Neural cell (in vitro differentiated cells): ENCODE measurements around the gene KIF22.

Experiments used
- EP300 ChIP-seq: fragments of 450-650 bp; conservative IDR thresholded peaks from 2 replicates; pipeline ENCODE4 v1.6.1; 2014; ENCODE audit warnings: antibody characterized with exemption, mild to moderate bottlenecking, moderate library complexity; ENCODE audit not compliant: poor library complexity, severe bottlenecking
- EZH2 ChIP-seq: fragments of 200-600, 300-800 bp; shearing (Covaris generic), sonication (generic); IDR thresholded peaks from 2 replicates; pipeline ENCODE4 v1.6.1; 2014; ENCODE audit warnings: antibody characterized with exemption, low read length, borderline replicate concordance, mild to moderate bottlenecking; ENCODE audit not compliant: insufficient read depth, poor library complexity, severe bottlenecking
- MXI1 ChIP-seq: fragments of 450-650 bp; conservative IDR thresholded peaks from 2 replicates; pipeline ENCODE4 v1.6.1; 2014; ENCODE audit warnings: antibody characterized with exemption, mild to moderate bottlenecking; ENCODE audit not compliant: poor library complexity, severe bottlenecking
- POLR2AphosphoS5 ChIP-seq: IDR thresholded peaks from 2 replicates; pipeline ENCODE4 v1.6.1; 2012
- RAD21 ChIP-seq: fragments of 450-650 bp; conservative IDR thresholded peaks from 2 replicates; pipeline ENCODE4 v1.6.1; 2014; ENCODE audit warnings: antibody characterized with exemption, mild to moderate bottlenecking, moderate library complexity
- SMC3 ChIP-seq: fragments of 450-650 bp; conservative IDR thresholded peaks from 2 replicates; pipeline ENCODE4 v1.6.1; 2014; ENCODE audit warnings: antibody characterized with exemption, mild to moderate bottlenecking, moderate library complexity; ENCODE audit not compliant: poor library complexity
- TAF1 ChIP-seq: IDR thresholded peaks from 2 replicates; pipeline ENCODE4 v1.6.1; 2012; ENCODE audit warnings: low read depth
- TF ChIP-seq, protein P1 (sequence below): fragments of 450-650 bp; IDR thresholded peaks from 2 replicates; pipeline ENCODE4 v1.5.1; 2014; ENCODE audit warnings: antibody characterized with exemption, mild to moderate bottlenecking, moderate library complexity; ENCODE audit not compliant: poor library complexity, severe bottlenecking
- TF ChIP-seq, protein P2 (sequence below): IDR thresholded peaks from 2 replicates; pipeline ENCODE4 v1.6.1; 2012; ENCODE audit warnings: borderline replicate concordance

DNA sequence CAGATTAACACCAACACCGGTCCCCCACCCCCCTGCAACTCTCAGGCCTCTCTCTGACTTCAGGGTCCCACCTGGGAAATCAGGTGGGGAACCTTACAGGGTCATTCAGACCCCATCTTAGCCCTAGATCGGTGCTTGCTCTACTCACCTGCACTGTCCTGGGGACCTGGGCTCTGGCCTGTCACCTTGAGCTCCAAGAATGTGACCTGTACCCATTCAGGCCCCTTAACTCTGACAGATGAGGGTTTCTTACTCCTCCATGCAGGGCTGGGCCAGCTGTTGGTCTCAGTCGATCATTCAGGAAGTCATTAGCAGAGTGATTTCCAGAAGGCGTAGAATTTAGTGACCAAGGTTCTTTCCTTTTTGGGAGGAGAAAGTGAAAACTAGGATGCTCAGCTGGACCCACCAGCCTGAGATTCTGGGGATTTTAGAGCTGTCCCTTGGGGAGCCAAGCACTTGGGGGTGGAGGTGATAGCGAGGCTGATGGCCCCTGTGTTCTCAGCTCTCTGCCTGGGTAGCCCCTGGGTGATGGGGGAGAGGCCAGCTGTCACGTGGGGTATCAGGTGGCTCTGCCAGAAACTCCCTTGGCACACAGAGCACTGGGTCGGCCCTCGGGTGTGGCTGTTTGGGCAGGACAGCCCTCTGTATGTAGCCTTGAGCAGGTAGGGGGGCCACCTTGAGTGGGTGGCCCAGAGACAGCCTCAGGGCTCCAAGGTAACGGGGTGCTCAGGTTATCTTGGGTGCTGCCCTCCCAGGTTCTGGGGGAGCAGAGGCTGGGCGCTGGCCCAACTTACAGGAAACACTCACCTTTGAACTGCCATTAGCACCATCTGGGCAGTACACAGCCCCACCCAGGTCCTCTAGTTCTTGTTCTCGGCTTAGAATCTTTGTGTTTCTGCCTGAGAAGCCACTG, 30.4 kb downstream of the KIF22 start:
- TF ChIP-seq, protein P1, sequence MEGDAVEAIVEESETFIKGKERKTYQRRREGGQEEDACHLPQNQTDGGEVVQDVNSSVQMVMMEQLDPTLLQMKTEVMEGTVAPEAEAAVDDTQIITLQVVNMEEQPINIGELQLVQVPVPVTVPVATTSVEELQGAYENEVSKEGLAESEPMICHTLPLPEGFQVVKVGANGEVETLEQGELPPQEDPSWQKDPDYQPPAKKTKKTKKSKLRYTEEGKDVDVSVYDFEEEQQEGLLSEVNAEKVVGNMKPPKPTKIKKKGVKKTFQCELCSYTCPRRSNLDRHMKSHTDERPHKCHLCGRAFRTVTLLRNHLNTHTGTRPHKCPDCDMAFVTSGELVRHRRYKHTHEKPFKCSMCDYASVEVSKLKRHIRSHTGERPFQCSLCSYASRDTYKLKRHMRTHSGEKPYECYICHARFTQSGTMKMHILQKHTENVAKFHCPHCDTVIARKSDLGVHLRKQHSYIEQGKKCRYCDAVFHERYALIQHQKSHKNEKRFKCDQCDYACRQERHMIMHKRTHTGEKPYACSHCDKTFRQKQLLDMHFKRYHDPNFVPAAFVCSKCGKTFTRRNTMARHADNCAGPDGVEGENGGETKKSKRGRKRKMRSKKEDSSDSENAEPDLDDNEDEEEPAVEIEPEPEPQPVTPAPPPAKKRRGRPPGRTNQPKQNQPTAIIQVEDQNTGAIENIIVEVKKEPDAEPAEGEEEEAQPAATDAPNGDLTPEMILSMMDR, result no peak
- TF ChIP-seq POLR2AphosphoS5 (no peak), EZH2 (no peak), EP300 (no peak), SMC3 (no peak), RAD21 (no peak), MXI1 (no peak), TAF1 (no peak)
- TF ChIP-seq, protein P2, sequence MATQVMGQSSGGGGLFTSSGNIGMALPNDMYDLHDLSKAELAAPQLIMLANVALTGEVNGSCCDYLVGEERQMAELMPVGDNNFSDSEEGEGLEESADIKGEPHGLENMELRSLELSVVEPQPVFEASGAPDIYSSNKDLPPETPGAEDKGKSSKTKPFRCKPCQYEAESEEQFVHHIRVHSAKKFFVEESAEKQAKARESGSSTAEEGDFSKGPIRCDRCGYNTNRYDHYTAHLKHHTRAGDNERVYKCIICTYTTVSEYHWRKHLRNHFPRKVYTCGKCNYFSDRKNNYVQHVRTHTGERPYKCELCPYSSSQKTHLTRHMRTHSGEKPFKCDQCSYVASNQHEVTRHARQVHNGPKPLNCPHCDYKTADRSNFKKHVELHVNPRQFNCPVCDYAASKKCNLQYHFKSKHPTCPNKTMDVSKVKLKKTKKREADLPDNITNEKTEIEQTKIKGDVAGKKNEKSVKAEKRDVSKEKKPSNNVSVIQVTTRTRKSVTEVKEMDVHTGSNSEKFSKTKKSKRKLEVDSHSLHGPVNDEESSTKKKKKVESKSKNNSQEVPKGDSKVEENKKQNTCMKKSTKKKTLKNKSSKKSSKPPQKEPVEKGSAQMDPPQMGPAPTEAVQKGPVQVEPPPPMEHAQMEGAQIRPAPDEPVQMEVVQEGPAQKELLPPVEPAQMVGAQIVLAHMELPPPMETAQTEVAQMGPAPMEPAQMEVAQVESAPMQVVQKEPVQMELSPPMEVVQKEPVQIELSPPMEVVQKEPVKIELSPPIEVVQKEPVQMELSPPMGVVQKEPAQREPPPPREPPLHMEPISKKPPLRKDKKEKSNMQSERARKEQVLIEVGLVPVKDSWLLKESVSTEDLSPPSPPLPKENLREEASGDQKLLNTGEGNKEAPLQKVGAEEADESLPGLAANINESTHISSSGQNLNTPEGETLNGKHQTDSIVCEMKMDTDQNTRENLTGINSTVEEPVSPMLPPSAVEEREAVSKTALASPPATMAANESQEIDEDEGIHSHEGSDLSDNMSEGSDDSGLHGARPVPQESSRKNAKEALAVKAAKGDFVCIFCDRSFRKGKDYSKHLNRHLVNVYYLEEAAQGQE, result no peak
